Peyer's patch (tissue), 4 donors: Measurements from ENCODE around the gene JPH2.

Source experiments
- CTCF ChIP-seq, 6 experiments: fragments of 450-650 bp in 4 of 6; fragments of 200-600 bp in 2 of 6; sonication (generic) in 1 of 6; IDR thresholded peaks; one replicate each; pipeline ENCODE4 v1.5.1; 2017 to 2019; ENCODE audit warnings: antibody characterized with exemption in 6 of 6, mild to moderate bottlenecking in 3 of 6, moderate library complexity in 1 of 6
- POLR2A ChIP-seq, 2 donors: fragments of 450-650 bp; IDR thresholded peaks; one replicate each; pipeline ENCODE4 v1.5.1; 2017; ENCODE audit warnings: antibody characterized with exemption in 2 of 2, mild to moderate bottlenecking in 2 of 2, moderate library complexity in 2 of 2

GRCh38 chr20:44170816-44171410, 16.1 kb downstream of the JPH2 start:
- TF ChIP-seq CTCF (IDR thresholded peaks at IDR 0.05) (no peak), POLR2A (IDR thresholded peaks at IDR 0.05) (no peak)
